SK-N-SH (cell line): ENCODE measurements around the gene RNF187.

Experiments
- SMC3 ChIP-seq: IDR thresholded peaks from 2 replicates; pipeline ENCODE4 v1.6.1; 2012; ENCODE audit warnings: low read depth, low read length, improper control_type of control experiment
- TAF1 ChIP-seq: IDR thresholded peaks from 2 replicates; pipeline ENCODE4 v1.6.1; 2012; ENCODE audit warnings: low read depth, mild to moderate bottlenecking, low read length, moderate library complexity, borderline replicate concordance
- TF ChIP-seq, protein P1 (sequence below): fragments of 200-600 bp; sonication (generic); IDR thresholded peaks from 2 replicates; pipeline ENCODE4 v1.6.1; 2017; ENCODE audit warnings: antibody characterized with exemption, mild to moderate bottlenecking, moderate library complexity
- TF ChIP-seq, protein P2 (sequence below): IDR thresholded peaks from 2 replicates; pipeline ENCODE4 v1.4.0; 2012; ENCODE audit warnings: low read depth

DNA sequence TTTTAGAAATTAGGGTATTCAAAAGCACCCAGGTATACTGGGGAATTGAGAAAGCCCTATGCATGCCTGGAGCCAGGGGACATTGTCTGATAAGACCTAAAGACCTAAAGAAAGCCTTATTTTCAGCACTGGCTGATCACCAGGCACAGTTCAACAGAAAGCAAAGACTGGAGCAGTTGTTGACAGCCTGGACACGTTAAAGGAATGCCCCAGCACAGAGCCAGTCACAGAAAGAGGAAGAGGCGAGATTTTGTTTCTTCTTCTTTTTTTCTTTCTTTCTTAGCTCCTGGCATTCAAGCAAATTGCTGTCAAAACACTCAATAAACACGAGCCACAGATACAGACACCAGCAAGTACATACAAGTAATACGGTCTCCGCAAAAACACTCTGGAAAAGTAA, 40.4 kb downstream of the RNF187 start:
- TF ChIP-seq SMC3 (no peak), TAF1 (no peak)
- TF ChIP-seq, protein P1, sequence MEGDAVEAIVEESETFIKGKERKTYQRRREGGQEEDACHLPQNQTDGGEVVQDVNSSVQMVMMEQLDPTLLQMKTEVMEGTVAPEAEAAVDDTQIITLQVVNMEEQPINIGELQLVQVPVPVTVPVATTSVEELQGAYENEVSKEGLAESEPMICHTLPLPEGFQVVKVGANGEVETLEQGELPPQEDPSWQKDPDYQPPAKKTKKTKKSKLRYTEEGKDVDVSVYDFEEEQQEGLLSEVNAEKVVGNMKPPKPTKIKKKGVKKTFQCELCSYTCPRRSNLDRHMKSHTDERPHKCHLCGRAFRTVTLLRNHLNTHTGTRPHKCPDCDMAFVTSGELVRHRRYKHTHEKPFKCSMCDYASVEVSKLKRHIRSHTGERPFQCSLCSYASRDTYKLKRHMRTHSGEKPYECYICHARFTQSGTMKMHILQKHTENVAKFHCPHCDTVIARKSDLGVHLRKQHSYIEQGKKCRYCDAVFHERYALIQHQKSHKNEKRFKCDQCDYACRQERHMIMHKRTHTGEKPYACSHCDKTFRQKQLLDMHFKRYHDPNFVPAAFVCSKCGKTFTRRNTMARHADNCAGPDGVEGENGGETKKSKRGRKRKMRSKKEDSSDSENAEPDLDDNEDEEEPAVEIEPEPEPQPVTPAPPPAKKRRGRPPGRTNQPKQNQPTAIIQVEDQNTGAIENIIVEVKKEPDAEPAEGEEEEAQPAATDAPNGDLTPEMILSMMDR = no peak
- TF ChIP-seq, protein P2, sequence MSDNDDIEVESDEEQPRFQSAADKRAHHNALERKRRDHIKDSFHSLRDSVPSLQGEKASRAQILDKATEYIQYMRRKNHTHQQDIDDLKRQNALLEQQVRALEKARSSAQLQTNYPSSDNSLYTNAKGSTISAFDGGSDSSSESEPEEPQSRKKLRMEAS = no peak
